ENCODE results near the gene SFXN2. TPM values are rescaled to one million over a fixed set of nuclear protein-coding genes. Genes with fewer than 3 reads are reported as not detected.
"Not testable (repeated sequence)": the region's sequence is repeated elsewhere in the genome, so short reads cannot be mapped to it uniquely, and the experiment has no call there.

Gene SFXN2, protein sequence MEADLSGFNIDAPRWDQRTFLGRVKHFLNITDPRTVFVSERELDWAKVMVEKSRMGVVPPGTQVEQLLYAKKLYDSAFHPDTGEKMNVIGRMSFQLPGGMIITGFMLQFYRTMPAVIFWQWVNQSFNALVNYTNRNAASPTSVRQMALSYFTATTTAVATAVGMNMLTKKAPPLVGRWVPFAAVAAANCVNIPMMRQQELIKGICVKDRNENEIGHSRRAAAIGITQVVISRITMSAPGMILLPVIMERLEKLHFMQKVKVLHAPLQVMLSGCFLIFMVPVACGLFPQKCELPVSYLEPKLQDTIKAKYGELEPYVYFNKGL
- polyA plus RNA-seq, result 1 to 10 TPM; 4.9 to 9.6 (median 7.9) TPM

DNA sequence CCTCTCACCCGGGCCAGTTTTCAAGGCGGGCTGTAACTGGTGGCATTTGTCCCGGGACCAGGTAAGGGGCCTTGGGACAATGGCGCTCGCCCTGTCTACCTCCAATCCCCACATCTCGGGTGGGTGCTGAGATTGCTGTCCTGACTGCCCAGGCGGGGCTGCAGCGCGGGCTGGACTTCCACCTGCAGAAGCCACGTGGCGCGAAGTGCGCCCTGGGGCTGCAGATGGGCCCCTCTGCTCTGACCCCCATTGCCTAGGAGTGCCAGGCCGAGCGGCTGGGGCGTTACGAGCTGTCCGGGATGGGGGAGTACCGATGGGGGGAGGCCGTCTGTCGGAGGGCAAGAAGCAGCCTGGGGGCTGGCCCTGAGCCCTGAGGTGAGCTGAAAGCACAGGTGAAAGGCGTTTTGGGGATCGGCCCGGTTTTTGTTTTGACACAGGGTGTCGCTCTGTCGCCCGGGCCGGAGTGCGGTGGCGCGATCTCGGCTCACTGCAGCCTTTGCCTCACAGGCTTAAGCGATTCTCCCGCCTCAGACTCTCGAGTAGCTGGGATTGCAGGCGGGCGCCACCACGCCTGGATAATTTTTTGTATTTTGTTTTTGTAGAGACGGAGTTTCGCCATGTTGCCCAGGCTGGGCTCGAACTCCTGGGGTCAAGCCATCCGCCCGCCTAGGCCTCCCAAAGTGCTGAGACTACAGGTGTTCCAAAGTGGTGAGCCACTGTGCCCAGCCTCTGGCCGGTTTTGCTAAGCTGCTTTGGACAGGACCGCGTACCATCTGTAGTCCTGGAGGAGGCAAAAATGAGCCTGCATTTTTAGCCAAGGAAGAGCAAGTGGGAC is at the start of gene SFXN2:
Gene SFXN2 (plus strand): TSS at position 16 of the 835 bp plus-strand sequence. CDS start 12,001 bp downstream, outside the sequence.
- H3K9me3 Mint-ChIP-seq, result no peaks in the 10 kb centered on the region
- peaks cover 1 to 6% (median 5%) of the 10 kb centered on the region in 3 donors for H3K27me3 Mint-ChIP-seq (ENCODE audit: low read depth in 3 of 3)
- peak within 1 kb of the TSS; percentile 57 to 93 (median 87) for H3K27ac Mint-ChIP-seq
- DNase-seq, result no peak
- peaks cover 0 to 6% (median 4%) of the 10 kb centered on the region in 3 donors for H3K36me3 Mint-ChIP-seq
- H3K4me3 Mint-ChIP-seq, result peak within 1 kb of the TSS; percentile 86 to 97 (median 91)
- peaks cover 24 to 29% of the 10 kb centered on the region in 2 donors for H3K4me1 Mint-ChIP-seq

DNA sequence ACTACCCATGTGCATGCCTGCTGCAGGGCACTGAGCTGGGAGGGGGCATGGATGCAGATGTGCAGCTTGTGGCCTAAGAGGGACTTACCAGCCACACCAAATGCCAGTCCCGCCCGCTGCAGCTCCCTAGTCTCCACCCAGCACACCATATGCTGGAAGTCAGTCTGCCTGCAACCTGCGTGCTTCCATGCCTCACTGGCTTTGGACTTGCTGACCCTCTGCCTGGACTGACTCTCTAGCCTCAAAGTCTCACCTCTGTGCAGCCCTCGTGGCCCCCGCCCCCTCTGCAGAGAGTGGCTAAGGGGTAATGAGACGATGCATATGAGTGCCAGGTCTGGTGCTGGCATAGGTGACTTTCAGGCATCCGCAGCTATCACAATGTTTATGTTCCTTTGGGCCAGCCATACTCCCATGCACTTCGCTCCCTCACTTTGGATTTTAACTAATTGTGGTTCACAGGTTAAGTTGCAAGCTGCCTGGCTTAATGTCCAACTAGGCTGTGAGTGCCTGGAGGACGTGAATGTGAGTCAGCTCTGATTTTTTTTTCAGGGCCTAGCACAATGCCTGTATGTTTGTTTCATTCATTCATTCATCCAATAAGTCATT is 48.4 kb upstream of the SFXN2 start:
- Mint-ChIP-seq H3K27me3 (ENCODE audit: low read depth in 3 of 3) (peaks cover 4 to 9% (median 6%) of the 10 kb centered on the region in 3 donors), H3K9me3 (no peaks in the 10 kb centered on the region), H3K4me3 (no peak overlapping the region), H3K4me1 (peaks cover 15 to 16% of the 10 kb centered on the region in 2 donors), H3K27ac (peak overlapping the region in 1 of 6 donors; percentile 45), H3K36me3 (no peaks in the 10 kb centered on the region)
- no peak for DNase-seq

DNA sequence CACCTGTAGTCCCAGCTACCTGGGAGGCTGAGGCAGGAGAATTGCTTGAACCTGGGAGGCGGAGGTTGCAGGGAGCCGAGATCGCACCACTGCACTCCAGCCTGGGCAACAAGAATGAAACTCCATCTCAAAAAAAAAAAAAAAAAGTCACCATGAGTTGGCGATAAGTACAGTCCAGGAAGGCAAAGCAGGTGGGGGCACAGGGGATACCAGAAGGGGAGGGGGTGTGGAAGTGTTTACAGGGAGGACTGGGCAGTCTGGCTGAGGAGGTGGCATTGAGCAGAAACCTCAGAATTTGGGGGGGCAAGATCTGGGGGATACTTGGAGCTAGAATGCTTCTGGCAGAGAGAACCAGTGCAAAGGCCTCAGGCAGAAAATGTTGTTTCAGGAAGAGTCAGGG is 47.0 kb upstream of the SFXN2 start:
- not testable (repeated sequence) for H3K9me3 Mint-ChIP-seq; H3K36me3 Mint-ChIP-seq; H3K4me3 Mint-ChIP-seq; DNase-seq; H3K27me3 Mint-ChIP-seq (ENCODE audit: low read depth in 3 of 3); H3K4me1 Mint-ChIP-seq
- H3K27ac Mint-ChIP-seq, result peak overlapping the region in 2 of 6 donors; percentile 5 to 12

DNA sequence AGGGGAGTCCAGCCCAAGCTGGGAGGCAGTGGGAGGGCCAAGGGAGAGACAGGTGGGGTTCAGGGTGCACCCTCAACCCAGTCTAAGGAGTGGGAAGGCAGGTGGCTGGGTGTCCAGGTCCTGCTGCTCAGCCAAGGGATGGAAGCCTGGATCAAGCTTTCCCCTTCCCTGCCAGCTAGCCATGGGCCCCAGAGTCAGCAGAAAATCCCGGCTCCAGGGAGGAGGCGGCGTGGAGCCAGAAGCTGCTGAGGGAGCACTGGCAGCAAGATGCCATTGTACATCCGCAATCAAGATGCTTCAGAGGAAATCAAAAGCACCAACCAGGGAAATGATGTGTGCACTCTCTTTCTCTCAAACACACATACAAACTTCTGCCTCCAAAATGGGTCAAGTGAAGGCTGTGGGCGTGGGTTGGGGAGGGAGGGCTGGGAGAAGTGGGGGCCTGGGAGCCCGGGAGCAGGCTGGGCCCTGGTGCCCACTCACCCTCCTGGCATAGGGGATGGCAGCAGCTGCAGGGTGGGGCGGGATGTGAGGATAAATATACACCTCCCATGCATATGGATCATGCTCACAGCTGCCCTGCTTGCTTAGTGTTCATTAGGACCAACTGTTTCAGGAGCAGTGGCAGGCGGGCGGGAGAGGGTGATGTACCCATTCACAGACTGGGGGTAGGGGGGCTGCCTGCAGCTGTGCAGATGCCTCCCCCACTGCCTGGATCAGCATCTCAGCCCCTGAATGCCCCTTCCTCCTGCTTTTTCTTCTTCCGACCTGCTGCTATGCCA is 45.9 kb upstream of the SFXN2 start:
- H3K4me1 Mint-ChIP-seq, result peaks cover 4 to 9% of the 10 kb centered on the region in 2 donors
- DNase-seq, result no peak
- peak overlapping the region in 2 of 6 donors; percentile 12 to 84 for H3K27ac Mint-ChIP-seq
- H3K27me3 Mint-ChIP-seq (ENCODE audit: low read depth in 3 of 3), result peaks cover 0 to 3% (median 0%) of the 10 kb centered on the region in 3 donors
- H3K36me3 Mint-ChIP-seq, result no peaks in the 10 kb centered on the region
- H3K4me3 Mint-ChIP-seq, result no peak overlapping the region
- H3K9me3 Mint-ChIP-seq, result no peaks in the 10 kb centered on the region

DNA sequence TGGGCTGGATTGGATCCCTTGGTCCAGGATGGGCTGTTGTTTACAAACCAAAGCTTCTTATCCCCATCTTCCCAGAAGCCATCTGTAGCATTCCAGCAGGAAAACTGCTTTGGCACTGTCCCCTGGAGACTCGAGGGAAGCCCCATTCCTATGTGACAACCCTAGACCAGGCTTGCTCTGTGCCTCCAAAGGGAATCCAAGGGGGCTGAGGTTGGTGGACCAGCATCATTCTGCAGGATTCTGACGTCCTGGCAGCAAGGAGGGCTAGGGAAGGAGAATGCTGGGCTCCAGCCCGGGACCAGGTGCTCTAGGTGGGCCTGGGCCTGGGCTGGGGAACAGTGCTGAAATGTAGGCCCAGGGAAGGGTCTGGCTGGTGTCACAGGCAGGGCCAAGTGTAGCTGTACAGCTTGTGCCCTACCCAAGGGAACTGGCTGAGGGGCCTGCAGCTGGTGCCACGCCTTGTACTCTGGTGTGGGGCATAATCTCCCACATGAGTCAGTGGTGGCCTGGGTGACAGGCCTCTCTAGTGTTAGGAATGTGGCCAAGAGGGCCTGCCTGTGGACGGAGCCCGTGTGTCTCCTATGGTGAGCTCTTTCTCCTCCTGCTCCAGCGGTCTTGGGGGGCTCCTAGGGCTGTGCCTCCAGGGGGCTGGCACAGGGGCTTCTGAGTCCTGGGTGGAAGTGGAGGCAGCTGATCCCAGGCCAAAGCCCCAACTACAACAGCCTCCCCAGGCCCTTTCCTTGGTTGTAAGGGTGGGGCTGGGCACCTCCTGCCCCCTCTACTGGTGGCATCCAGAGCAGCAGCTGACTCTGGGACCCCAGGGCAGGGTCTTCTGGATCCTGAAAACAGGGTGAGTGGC is 45.0 kb upstream of the SFXN2 start:
- H3K4me1 Mint-ChIP-seq, result peaks cover 13 to 18% of the 10 kb centered on the region in 2 donors
- no peaks in the 10 kb centered on the region for H3K36me3 Mint-ChIP-seq
- H3K27me3 Mint-ChIP-seq (ENCODE audit: low read depth in 3 of 3), result peaks cover 3 to 11% (median 3%) of the 10 kb centered on the region in 3 donors
- no peak overlapping the region for H3K4me3 Mint-ChIP-seq
- H3K9me3 Mint-ChIP-seq, result no peaks in the 10 kb centered on the region
- peak overlapping the region in 2 of 6 donors; percentile 14 to 51 for H3K27ac Mint-ChIP-seq
- DNase-seq, result no peak

DNA sequence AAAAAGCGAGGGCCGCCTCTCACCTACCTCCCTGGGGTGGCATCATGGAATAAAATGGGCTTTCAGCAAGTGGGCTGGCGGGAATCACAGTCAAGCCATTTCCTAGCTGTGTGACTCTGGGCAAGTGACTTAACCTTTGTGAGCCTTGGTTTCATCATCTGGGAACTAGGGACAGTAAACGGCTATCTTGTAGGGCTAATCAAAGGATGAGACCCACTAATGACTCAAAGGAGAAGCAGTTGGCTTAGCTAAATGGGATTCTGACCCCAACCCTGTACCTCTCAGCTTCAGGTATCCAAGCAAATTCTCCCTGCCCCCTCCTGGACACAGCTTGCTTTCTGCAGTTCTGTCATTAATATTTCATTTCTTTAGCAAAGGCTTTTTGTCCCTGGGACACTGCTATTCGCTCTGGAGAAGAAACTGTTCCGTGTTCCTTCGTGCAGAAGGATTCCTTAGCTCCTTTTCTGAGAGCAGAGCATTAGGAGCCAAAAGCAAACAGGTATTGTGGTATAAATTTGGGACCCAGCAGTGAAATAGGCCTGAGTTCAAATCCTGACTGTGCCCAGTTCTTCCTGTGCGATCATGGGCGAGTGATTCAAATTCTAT is 44.3 kb upstream of the SFXN2 start:
- H3K27me3 Mint-ChIP-seq (ENCODE audit: low read depth in 3 of 3), result peaks cover 3 to 11% (median 3%) of the 10 kb centered on the region in 3 donors
- no peak for DNase-seq
- no peak overlapping the region for H3K4me3 Mint-ChIP-seq
- peak overlapping the region in 2 of 6 donors; percentile 14 to 51 for H3K27ac Mint-ChIP-seq
- H3K4me1 Mint-ChIP-seq, result peaks cover 20 to 25% of the 10 kb centered on the region in 2 donors
- H3K36me3 Mint-ChIP-seq, result no peaks in the 10 kb centered on the region
- no peaks in the 10 kb centered on the region for H3K9me3 Mint-ChIP-seq

DNA sequence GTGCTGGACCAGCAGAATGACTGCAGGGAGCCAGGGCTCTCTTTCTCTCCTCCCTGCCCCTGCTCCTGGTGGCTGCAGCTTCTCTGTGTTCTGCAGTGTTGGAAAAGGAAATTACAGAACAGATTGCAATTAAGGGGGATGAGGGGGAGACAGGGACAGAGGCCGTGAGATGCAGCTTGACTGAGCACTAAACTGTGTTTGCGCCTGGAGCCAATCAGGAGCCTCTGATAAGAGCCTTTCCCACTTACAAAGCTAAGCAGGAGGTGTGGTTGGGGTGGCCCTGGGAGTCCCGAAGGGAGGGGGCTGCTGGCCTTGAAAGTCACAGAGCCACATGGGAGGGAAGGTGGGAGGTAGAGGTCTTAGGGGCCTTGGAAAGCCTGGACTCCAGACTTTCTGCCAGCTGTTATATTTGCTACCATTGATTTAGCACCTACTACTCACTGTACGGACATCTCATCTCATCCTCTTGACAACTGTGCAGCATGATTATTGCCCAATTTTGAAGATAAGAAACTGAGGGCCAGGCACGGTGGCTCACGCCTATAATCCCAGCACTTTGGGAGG is 43.5 kb upstream of the SFXN2 start:
- DNase-seq, result no peak
- no peaks in the 10 kb centered on the region for H3K36me3 Mint-ChIP-seq
- no peak overlapping the region for H3K4me3 Mint-ChIP-seq
- peaks cover 3 to 11% (median 3%) of the 10 kb centered on the region in 3 donors for H3K27me3 Mint-ChIP-seq (ENCODE audit: low read depth in 3 of 3)
- H3K9me3 Mint-ChIP-seq, result no peaks in the 10 kb centered on the region
- H3K27ac Mint-ChIP-seq, result peak overlapping the region in 1 of 6 donors; percentile 28
- H3K4me1 Mint-ChIP-seq, result peaks cover 28 to 33% of the 10 kb centered on the region in 2 donors

DNA sequence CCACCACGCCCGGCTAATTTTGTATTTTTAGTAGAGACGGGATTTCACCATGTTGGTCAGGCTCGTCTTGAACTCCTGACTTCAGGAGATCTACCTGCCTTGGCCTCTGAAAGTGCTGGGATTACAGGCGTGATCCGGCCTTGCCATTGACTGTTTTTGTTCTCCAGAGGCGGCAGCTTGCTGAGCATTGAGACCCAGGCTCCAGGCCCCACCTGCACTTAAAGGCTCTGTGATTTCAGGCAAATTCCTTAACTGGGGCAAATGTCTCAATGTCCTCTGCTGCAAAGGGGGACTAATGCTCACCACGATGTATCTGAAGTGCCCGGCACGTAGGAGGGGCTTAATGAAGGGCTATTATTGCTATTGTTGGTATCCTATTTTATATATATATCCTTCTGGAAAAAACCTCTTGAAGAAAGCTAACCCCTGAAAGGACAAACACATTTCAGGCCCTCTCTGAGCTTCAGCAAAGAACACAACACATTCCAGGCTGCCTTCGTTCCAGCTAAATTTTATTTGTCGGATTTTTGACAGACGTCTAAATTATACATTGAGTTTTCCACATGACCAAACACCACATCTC is 41.1 kb upstream of the SFXN2 start:
- peak overlapping the region; percentile 85 to 90 (median 88) for H3K27ac Mint-ChIP-seq
- H3K9me3 Mint-ChIP-seq, result no peaks in the 10 kb centered on the region
- peak overlapping the region; percentile 76 to 93 (median 86) for H3K4me3 Mint-ChIP-seq
- peaks cover 3 to 10% (median 5%) of the 10 kb centered on the region in 3 donors for H3K27me3 Mint-ChIP-seq (ENCODE audit: low read depth in 3 of 3)
- no peaks in the 10 kb centered on the region for H3K36me3 Mint-ChIP-seq
- no peak for DNase-seq
- H3K4me1 Mint-ChIP-seq, result peaks cover 40 to 47% of the 10 kb centered on the region in 2 donors

DNA sequence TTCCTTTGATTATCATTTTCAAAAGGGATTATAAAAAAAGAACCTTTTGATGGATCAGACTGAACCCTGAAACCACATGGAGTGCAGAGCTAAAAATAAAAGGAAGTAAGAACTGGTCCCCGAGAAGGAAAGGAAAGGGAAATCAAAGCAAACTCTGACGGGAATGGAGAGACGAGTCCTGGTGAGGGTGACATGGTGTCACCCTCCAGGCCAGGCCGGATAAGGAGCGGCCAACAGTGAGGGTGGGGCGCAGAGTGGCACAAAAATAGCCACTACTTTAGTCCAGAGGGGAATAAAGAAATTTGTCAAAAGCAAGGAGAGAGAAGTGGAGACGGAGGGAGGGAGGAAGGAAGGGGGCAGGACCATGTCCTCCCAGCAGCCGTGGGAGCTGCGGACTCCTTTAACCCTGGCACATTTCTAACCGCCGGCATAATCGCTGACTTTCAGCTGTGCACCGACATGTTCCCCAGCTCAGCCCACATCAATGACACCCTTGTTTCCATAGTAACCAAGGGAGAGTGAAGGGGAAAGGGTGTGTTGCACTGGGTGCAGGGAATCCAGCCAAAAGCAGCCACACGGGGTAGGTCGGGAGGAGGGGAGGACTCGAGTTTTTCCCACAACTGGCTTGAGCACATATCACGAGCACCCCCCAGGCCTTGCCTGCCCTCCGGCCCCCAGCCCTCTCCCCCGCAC is 40.5 kb upstream of the SFXN2 start:
- Mint-ChIP-seq H3K27me3 (ENCODE audit: low read depth in 3 of 3) (peaks cover 3 to 10% (median 5%) of the 10 kb centered on the region in 3 donors), H3K27ac (peak overlapping the region; percentile 85 to 90 (median 88)), H3K36me3 (no peaks in the 10 kb centered on the region), H3K4me1 (peaks cover 44 to 53% of the 10 kb centered on the region in 2 donors), H3K9me3 (no peaks in the 10 kb centered on the region), H3K4me3 (peak overlapping the region; percentile 76 to 93 (median 86))
- DNase-seq, result peak; percentile 70 to 77 (median 72)

DNA sequence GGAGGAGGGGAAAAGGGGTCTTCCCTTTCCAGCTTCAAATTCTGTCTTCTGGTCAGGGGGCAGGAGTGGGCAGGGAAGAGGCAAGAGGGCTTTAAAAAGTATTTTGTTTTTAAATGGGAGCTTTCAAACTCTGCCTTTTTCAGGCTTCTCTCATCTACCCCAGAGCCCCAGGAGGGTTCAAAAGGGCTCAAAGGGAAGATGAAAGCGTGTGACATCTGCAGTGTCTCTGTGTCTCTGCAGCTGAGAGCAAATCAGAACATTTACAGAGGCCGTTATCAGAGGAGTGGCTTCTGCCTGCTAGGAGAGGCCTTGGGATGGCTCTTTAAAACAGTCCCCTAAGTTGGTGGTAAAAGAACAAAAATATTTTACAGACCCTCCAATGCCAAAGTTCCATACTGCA is 39.9 kb upstream of the SFXN2 start:
- no peak for DNase-seq
- Mint-ChIP-seq H3K27me3 (ENCODE audit: low read depth in 3 of 3) (peaks cover 3 to 10% (median 5%) of the 10 kb centered on the region in 3 donors), H3K4me3 (peak overlapping the region; percentile 65 to 93 (median 81)), H3K9me3 (no peaks in the 10 kb centered on the region), H3K36me3 (no peaks in the 10 kb centered on the region), H3K4me1 (peaks cover 43 to 56% of the 10 kb centered on the region in 2 donors), H3K27ac (peak overlapping the region; percentile 60 to 90 (median 88))

DNA sequence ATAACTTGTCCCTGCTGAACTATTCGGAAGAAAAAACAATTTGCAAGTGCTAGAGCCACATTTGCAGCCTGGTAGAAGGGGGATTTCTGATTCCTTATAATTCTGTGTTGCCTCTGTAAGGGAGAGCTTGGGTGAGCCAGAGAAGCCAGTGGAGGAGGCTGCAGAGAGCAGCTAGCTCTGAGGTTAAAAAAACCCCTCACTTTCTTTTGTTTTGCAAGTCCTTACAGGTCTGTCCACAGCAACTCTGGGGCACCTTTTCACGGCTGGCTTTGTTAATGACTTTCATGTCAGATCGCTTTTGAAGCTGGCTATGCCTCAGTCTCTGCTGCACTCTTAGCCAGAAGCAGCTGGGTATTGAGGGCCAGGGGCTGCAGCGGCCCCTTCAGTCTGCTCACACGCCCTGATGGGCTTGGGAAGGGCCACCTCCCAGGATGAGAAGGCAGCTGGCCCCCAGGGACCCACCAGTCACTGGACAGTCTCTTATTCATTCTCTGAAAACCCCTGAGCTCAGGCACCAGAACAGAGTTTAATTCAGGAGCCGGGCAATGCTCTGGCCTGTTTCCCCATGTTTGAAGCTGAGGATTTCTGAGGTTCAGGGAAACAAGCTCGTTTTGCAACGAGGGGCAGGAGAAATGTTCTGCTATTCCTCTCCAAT is 39.3 kb upstream of the SFXN2 start:
- no peaks in the 10 kb centered on the region for H3K36me3 Mint-ChIP-seq
- H3K9me3 Mint-ChIP-seq, result no peaks in the 10 kb centered on the region
- peak overlapping the region; percentile 65 to 93 (median 81) for H3K4me3 Mint-ChIP-seq
- peak overlapping the region; percentile 60 to 90 (median 88) for H3K27ac Mint-ChIP-seq
- peaks cover 43 to 56% of the 10 kb centered on the region in 2 donors for H3K4me1 Mint-ChIP-seq
- H3K27me3 Mint-ChIP-seq (ENCODE audit: low read depth in 3 of 3), result peaks cover 3 to 12% (median 5%) of the 10 kb centered on the region in 3 donors
- no peak for DNase-seq
